Immature natural killer cell (primary cell): ENCODE measurements around the gene LRRC25. TPM values are rescaled to one million over a fixed set of nuclear protein-coding genes. Genes with fewer than 3 reads are reported as not detected.
A peak's percentile ranks its signal among the peaks of the same experiment; 100 is the strongest.

Source experiments
- DNase-seq, 3 donors: peaks; one replicate each; pipeline ENCODE4 v3.0.0; 2022; ENCODE audit warnings: mixed read lengths in 1 of 3
- H3K27ac Mint-ChIP-seq, 6 donors: one replicate each; pipeline ENCODE4 v1.8.0; 2020; ENCODE audit warnings: mixed read lengths in 6 of 6, mild to moderate bottlenecking in 5 of 6, inconsistent platforms in 4 of 6, moderate library complexity in 3 of 6
- H3K27me3 Mint-ChIP-seq, 3 donors: one replicate each; pipeline ENCODE4 v1.8.0; 2020 to 2021; ENCODE audit warnings: low read depth in 3 of 3, mild to moderate bottlenecking in 3 of 3, mixed read lengths in 3 of 3, moderate library complexity in 3 of 3, inconsistent platforms in 1 of 3
- H3K36me3 Mint-ChIP-seq, 3 donors: one replicate each; pipeline ENCODE4 v1.8.0; 2020; ENCODE audit warnings: mixed read lengths in 3 of 3, inconsistent platforms in 2 of 3, mild to moderate bottlenecking in 2 of 3
- H3K4me1 Mint-ChIP-seq, 2 donors: one replicate each; pipeline ENCODE4 v1.8.0; 2020; ENCODE audit warnings: inconsistent platforms in 2 of 2, mild to moderate bottlenecking in 2 of 2, mixed read lengths in 2 of 2, moderate library complexity in 1 of 2
- H3K4me3 Mint-ChIP-seq, 5 donors: one replicate each; pipeline ENCODE4 v1.8.0; 2020; ENCODE audit warnings: mild to moderate bottlenecking in 5 of 5, mixed read lengths in 5 of 5, inconsistent platforms in 3 of 5, moderate library complexity in 3 of 5
- H3K9me3 Mint-ChIP-seq, 6 donors: one replicate each; pipeline ENCODE4 v1.8.0; 2020; ENCODE audit warnings: mild to moderate bottlenecking in 6 of 6, mixed read lengths in 6 of 6, inconsistent platforms in 4 of 6, moderate library complexity in 3 of 6
- polyA plus RNA-seq, 3 donors: library from polyadenylated mRNA; unstranded; fragments of 300-500 nt; fragmentation: Illumina TruSeq; gene quantifications; one replicate each; pipeline ENCODE4 v1.2.3, GENCODE V29; 2021

LRRC25 gene
- polyA plus RNA-seq, 3 donors from 2014 or later, result 2.7 to 18.1 (median 7.7) TPM

DNA sequence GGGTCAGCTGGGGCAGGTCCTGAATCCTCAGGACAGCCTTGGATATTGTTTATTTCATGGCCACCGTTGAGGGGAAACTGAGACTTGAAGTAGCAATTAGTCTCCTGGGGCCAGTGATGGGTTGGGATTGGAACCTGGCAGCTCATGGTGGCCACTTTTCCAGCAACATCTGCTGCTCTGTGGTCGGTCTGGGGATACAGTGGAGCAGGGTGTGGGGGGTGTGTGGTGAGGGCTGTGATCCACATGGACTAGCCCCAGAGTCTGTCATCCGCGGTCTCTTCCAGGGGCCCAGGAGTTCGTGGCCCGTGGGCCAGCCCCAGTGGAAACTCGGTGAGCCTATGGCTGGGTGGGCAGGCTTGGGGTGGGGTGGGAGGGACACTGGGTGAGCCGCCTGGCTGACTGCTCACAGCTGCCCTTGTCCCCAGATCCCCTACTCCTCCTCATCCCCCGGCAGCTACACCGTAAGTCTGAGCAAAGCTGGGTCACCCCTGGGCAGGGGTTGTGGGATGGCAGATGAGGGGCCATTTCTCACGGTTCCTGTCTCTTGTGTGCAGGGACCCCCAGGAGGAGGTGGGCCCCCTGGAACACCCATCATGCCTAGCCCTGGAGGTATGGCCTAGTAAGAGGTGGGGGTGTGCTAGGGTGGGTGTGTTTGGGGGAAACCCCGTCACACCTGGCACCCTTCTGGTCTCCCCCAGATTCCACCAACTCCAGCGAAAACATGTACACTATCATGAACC, 35.0 kb upstream of the LRRC25 start:
- Mint-ChIP-seq H3K27ac (no peak overlapping the region), H3K4me3 (peak overlapping the region; percentile 27 to 51 (median 30)), H3K36me3 (no peaks in the 10 kb centered on the region), H3K4me1 (peaks cover 17 to 38% of the 10 kb centered on the region in 2 donors), H3K9me3 (no peaks in the 10 kb centered on the region), H3K27me3 (peaks cover 3 to 21% (median 4%) of the 10 kb centered on the region in 3 donors)
- DNase-seq, result no peak

GRCh38 chr19:18431351-18432197, 34.2 kb upstream of the LRRC25 start:
- no peak for DNase-seq

DNA sequence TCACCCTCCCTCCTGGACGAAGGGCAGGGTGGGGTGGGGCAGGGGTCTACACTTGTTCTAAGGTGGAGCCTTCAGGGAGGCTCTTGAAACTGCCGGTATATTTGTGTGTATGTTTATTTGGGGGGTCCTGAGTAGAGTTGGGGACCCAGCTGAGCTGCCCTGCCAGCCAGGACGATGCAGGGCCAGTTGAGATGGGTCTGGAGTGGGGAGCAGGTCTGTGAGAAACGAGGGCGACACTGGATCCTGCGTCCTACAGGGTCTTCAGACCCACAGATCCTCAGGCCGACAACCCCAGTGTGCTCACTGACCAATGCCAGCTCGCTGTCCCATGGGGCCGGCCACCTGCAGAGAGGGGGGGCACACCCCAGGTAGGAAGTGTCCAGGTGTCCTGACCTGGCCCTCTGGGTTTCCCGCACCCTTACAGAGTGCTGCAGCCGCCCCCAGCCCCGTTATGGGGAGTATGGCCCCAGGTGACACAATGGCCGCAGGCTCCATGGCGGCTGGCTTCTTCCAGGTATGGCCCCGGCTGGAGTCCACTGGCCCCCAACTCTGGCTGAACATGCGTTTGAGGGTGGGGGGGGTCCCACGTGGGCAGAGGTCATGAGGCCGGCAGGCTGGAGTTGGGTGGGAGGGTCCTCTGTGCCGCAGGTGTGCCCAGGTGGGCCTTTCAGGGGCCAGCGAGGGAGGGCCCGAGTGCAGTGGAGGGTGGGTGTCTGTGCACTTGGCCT, 33.2 kb upstream of the LRRC25 start:
- Mint-ChIP-seq H3K9me3 (no peaks in the 10 kb centered on the region), H3K27me3 (peaks cover 4 to 16% (median 4%) of the 10 kb centered on the region in 3 donors), H3K4me1 (peaks cover 16 to 32% of the 10 kb centered on the region in 2 donors), H3K4me3 (peak overlapping the region in 3 of 5 donors; percentile 43 to 54 (median 46)), H3K27ac (peak overlapping the region; percentile 76 to 90 (median 82)), H3K36me3 (no peaks in the 10 kb centered on the region)
- no peak for DNase-seq

More at GRCh38 chr19:18431351-18432197, 34.2 kb upstream of the LRRC25 start:
- Mint-ChIP-seq H3K36me3 (no peaks in the 10 kb centered on the region), H3K27ac (no peak overlapping the region), H3K4me1 (peaks cover 17 to 35% of the 10 kb centered on the region in 2 donors), H3K4me3 (peak overlapping the region in 1 of 5 donors; percentile 51), H3K9me3 (no peaks in the 10 kb centered on the region), H3K27me3 (peaks cover 0 to 19% (median 4%) of the 10 kb centered on the region in 3 donors)

- H3K27ac Mint-ChIP-seq, result peak overlapping the region; percentile 81 to 92 (median 86)
- H3K36me3 Mint-ChIP-seq, result no peaks in the 10 kb centered on the region
- peak overlapping the region; percentile 52 to 77 (median 64) for H3K4me3 Mint-ChIP-seq
- peaks cover 21 to 36% of the 10 kb centered on the region in 2 donors for H3K4me1 Mint-ChIP-seq
- peaks cover 4 to 13% (median 4%) of the 10 kb centered on the region in 3 donors for H3K27me3 Mint-ChIP-seq
- DNase-seq, result no peak
- no peaks in the 10 kb centered on the region for H3K9me3 Mint-ChIP-seq
Measured at GRCh38 chr19:18429717-18430416, 32.4 kb upstream of the LRRC25 start.

DNA sequence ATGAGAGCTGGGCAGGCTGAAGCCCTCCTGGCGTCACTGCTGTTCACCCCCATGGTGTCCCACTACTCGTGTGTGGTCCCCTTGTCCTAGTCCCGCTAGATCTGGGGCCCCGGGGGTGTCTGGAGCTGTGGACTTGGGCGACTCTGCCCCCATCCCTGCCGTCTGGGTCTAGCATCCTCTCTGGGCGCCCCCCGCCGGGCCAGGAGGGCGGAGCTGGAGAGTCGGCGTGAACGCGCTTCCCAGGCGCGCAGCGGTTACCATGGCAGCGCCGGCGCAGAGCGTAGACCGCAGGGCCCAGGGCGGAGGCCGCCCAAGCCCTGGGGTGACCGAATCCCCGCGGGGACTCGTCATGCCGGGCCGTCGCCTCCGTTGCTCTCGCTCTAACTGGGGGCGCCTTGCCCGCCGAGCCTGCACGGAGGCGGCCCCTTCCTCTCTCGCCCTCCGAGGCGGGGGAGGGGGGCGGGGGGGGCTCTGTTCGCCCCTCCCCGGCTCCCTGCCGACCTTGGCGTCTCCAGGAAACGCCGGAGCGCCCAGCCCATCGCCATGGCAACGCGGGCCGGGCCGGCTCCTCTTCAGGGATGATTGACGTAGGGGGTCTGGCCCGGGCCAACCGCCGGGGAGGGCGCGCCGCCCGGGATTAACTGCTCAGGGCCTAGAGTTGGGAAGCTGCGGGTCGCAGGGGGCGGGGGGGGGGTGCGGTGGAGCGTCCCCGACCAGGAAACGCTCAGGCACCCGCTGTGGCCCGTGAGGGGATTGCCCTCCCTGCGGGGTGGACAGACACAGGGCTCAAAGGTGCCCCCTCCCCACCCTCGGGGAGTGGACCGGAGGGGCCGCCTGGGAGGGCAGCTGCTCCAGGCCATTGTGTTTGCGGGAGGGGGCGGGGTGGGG, 31.6 kb upstream of the LRRC25 start:
- Mint-ChIP-seq H3K27ac (peak overlapping the region; percentile 74 to 96 (median 86)), H3K4me1 (peaks cover 23 to 34% of the 10 kb centered on the region in 2 donors), H3K36me3 (no peaks in the 10 kb centered on the region), H3K4me3 (peak overlapping the region; percentile 35 to 72 (median 54)), H3K27me3 (peaks cover 4 to 13% (median 4%) of the 10 kb centered on the region in 3 donors), H3K9me3 (no peaks in the 10 kb centered on the region)
- DNase-seq, result peak; percentile 96

GRCh38 chr19:18428173-18428786, 30.9 kb upstream of the LRRC25 start:
- H3K9me3 Mint-ChIP-seq, result no peaks in the 10 kb centered on the region
- peak overlapping the region in 3 of 5 donors; percentile 35 to 66 (median 59) for H3K4me3 Mint-ChIP-seq
- peaks cover 4 to 13% (median 4%) of the 10 kb centered on the region in 3 donors for H3K27me3 Mint-ChIP-seq
- H3K36me3 Mint-ChIP-seq, result no peaks in the 10 kb centered on the region
- peaks cover 30 to 40% of the 10 kb centered on the region in 2 donors for H3K4me1 Mint-ChIP-seq
- DNase-seq, result no peak
- H3K27ac Mint-ChIP-seq, result peak overlapping the region; percentile 19 to 96 (median 86)

- H3K27me3 Mint-ChIP-seq, result peaks cover 2 to 11% (median 5%) of the 10 kb centered on the region in 3 donors
- H3K4me3 Mint-ChIP-seq, result no peak overlapping the region
- H3K9me3 Mint-ChIP-seq, result no peaks in the 10 kb centered on the region
- H3K27ac Mint-ChIP-seq, result peak overlapping the region in 4 of 6 donors; percentile 79 to 88 (median 82)
- no peaks in the 10 kb centered on the region for H3K36me3 Mint-ChIP-seq
- no peak for DNase-seq
- peaks cover 36 to 45% of the 10 kb centered on the region in 2 donors for H3K4me1 Mint-ChIP-seq
Measured at GRCh38 chr19:18427743-18428113, 30.3 kb upstream of the LRRC25 start.

GRCh38 chr19:18427080-18427742, 29.8 kb upstream of the LRRC25 start:
- peaks cover 2 to 10% (median 8%) of the 10 kb centered on the region in 3 donors for H3K27me3 Mint-ChIP-seq
- no peaks in the 10 kb centered on the region for H3K9me3 Mint-ChIP-seq
- H3K36me3 Mint-ChIP-seq, result no peaks in the 10 kb centered on the region
- DNase-seq, result no peak
- H3K4me3 Mint-ChIP-seq, result no peak overlapping the region
- H3K4me1 Mint-ChIP-seq, result peaks cover 41 to 48% of the 10 kb centered on the region in 2 donors
- peak overlapping the region in 5 of 6 donors; percentile 57 to 89 (median 79) for H3K27ac Mint-ChIP-seq

GRCh38 chr19:18426416-18426767, 29.0 kb upstream of the LRRC25 start:
- no peak for DNase-seq
- Mint-ChIP-seq H3K9me3 (no peaks in the 10 kb centered on the region), H3K4me1 (peaks cover 49 to 55% of the 10 kb centered on the region in 2 donors), H3K4me3 (no peak overlapping the region), H3K27me3 (peaks cover 2 to 11% (median 8%) of the 10 kb centered on the region in 3 donors), H3K27ac (peak overlapping the region in 4 of 6 donors; percentile 29 to 87 (median 36)), H3K36me3 (no peaks in the 10 kb centered on the region)

DNA sequence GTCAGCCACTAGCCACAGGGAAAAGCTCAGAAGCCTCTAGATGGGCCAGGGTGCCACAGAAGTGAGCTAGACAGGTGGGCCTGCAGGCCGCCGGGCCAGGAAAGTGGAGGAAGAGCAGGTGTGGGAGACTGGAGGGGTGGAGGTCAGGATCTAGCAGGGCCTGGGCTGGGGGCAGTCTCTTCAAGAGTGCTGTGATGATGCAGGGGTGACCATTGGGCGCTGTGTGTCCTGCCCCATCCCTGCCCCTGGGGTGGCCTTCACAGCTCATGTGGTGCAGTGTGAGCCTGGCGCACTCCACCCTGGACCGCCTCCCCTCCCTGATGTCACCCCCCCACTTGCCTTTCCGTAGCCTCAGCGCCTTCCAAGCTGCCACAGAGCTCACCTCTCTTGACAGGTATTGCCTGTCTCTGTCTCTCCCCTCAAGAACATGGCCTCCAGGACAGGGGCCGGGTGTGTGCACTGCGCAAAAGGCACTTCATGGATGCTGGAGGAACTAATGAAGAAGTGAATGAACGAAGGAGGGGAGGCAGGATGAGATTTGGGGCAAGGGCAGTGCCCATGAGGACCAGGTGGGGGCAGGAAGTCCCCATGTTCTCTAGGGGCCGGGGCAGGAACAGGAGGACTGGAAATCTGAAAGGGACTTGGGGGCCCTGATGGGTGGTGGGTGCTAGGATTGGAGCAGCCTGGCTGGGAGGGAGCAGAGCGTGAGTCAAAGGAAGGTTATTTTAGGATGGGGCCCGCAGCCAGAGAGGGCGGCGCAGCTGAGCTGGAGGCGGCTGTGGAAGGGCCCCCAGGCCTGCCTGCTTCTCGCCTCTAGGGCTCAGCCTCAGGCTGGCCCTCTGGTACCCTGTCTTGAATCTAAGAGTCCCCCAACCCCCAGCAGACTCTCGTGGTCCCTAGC, 28.3 kb upstream of the LRRC25 start:
- peaks cover 2 to 12% (median 8%) of the 10 kb centered on the region in 3 donors for H3K27me3 Mint-ChIP-seq
- DNase-seq, result no peak
- no peaks in the 10 kb centered on the region for H3K36me3 Mint-ChIP-seq
- H3K4me3 Mint-ChIP-seq, result peak overlapping the region in 2 of 5 donors; percentile 7 to 36
- H3K9me3 Mint-ChIP-seq, result no peaks in the 10 kb centered on the region
- peaks cover 55 to 59% of the 10 kb centered on the region in 2 donors for H3K4me1 Mint-ChIP-seq
- H3K27ac Mint-ChIP-seq, result peak overlapping the region; percentile 31 to 94 (median 78)
